Osteocyte (in vitro differentiated cells): ENCODE data around the gene UGT1A10. TPM values are rescaled to one million over a fixed set of nuclear protein-coding genes. Genes with fewer than 3 reads are reported as not detected.
"Not testable (repeated sequence)": the region's sequence is repeated elsewhere in the genome, so short reads cannot be mapped to it uniquely, and the experiment has no call there.

Experiments
- DNase-seq: peaks from one replicate; pipeline ENCODE4 v3.0.0; 2021; ENCODE audit warnings: mixed read lengths; ENCODE audit not compliant: unreplicated experiment; ENCODE audit errors: extremely low spot score
- H3K27ac Mint-ChIP-seq: one replicate; pipeline ENCODE4 v1.8.0; 2021; ENCODE audit warnings: mild to moderate bottlenecking, mixed read lengths; ENCODE audit not compliant: unreplicated experiment
- H3K27me3 Mint-ChIP-seq: one replicate; pipeline ENCODE4 v1.8.0; 2021; ENCODE audit warnings: mixed read lengths; ENCODE audit not compliant: unreplicated experiment
- H3K36me3 Mint-ChIP-seq: one replicate; pipeline ENCODE4 v1.8.0; 2021; ENCODE audit warnings: mixed read lengths; ENCODE audit not compliant: unreplicated experiment
- H3K4me1 Mint-ChIP-seq: one replicate; pipeline ENCODE4 v1.8.0; 2021; ENCODE audit warnings: mixed read lengths; ENCODE audit not compliant: unreplicated experiment
- H3K4me3 Mint-ChIP-seq: one replicate; pipeline ENCODE4 v1.8.0; 2021; ENCODE audit warnings: mild to moderate bottlenecking, moderate library complexity, mixed read lengths; ENCODE audit not compliant: unreplicated experiment
- H3K9me3 Mint-ChIP-seq: one replicate; pipeline ENCODE4 v1.8.0; 2021; ENCODE audit warnings: mixed read lengths; ENCODE audit not compliant: unreplicated experiment
- CTCF ChIP-seq: fragments of 200-600 bp; sonication (generic); IDR thresholded peaks from 2 replicates; pipeline ENCODE4 v1.5.0; 2021; ENCODE audit warnings: antibody characterized with exemption, mild to moderate bottlenecking, moderate library complexity
- total RNA-seq: library from RNA; stranded (reverse); gene quantifications from 2 replicates; pipeline ENCODE4 v1.2.1, GENCODE V29; 2021

The UGT1A10 gene
- total RNA-seq, 1 donor from 2014 or later = not detected

DNA sequence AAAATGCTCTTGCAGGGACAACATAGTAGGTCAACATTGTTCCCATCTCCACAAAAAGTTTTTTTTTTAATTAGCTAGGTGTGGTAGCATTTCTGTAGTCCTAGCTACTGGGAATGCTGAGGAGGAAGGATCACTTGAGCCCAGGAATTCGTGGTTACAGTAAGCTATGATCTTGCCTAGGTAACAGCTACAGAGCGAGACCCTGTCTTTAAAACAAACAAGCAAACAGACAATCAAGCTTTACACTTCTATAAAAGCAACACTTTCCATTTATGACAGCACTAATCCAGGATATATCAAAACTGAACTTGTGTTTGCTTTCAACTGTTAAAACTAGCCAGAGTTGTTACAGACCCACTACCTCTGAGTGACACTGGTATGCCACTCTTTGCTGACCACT lies 104.6 kb downstream of the UGT1A10 start:
- H3K4me1 Mint-ChIP-seq = no peaks in the 10 kb centered on the region
- no peak overlapping the region for H3K27ac Mint-ChIP-seq
- no peaks in the 10 kb centered on the region for H3K9me3 Mint-ChIP-seq
- no peak for DNase-seq
- TF ChIP-seq CTCF = no peak
- no peaks in the 10 kb centered on the region for H3K36me3 Mint-ChIP-seq
- H3K4me3 Mint-ChIP-seq = no peak overlapping the region
- H3K27me3 Mint-ChIP-seq = peaks cover 58% of the 10 kb centered on the region

DNA sequence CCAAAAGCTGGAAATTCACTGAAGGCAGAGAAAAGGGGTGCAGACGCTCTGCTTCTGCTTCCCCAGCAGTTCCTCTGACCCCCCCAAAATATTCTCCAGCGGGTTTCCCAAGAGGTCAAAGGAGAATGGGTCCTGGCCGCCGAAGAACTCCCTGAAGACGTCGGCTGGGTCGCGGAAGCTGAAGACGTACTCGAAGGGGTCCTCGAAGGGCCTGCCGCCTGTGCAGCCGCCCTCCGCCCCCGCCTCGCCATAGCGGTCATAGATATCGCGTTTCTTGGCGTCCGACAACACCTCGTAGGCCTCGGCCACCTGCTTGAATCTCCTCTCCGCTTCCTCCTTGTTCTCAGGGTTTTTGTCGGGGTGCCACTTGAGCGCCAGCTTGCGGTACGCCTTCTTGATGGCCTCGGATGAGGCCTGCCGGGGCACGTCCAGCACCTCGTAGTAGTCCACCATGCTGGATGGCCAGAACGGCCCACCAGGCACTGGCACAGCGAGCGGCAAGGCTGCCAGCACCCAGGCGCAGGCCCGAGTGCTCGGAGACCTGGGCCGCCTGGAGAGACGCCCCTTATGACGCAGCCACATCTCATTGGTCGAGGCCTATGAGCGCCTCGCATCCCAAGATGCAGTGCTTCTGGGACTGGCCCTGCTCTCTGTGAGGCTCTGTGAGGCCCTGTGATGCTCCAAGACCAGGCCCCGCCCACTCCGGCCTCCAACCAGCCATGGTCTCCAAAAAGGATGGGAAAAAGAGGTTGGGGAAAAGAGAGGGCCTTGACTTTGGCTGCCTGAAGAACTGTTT lies 107.4 kb downstream of the UGT1A10 start:
- H3K36me3 Mint-ChIP-seq = no peaks in the 10 kb centered on the region
- H3K4me1 Mint-ChIP-seq = no peaks in the 10 kb centered on the region
- DNase-seq = no peak
- H3K4me3 Mint-ChIP-seq = no peak overlapping the region
- no peaks in the 10 kb centered on the region for H3K9me3 Mint-ChIP-seq
- peaks cover 56% of the 10 kb centered on the region for H3K27me3 Mint-ChIP-seq
- TF ChIP-seq CTCF = no peak
- no peak overlapping the region for H3K27ac Mint-ChIP-seq

DNA sequence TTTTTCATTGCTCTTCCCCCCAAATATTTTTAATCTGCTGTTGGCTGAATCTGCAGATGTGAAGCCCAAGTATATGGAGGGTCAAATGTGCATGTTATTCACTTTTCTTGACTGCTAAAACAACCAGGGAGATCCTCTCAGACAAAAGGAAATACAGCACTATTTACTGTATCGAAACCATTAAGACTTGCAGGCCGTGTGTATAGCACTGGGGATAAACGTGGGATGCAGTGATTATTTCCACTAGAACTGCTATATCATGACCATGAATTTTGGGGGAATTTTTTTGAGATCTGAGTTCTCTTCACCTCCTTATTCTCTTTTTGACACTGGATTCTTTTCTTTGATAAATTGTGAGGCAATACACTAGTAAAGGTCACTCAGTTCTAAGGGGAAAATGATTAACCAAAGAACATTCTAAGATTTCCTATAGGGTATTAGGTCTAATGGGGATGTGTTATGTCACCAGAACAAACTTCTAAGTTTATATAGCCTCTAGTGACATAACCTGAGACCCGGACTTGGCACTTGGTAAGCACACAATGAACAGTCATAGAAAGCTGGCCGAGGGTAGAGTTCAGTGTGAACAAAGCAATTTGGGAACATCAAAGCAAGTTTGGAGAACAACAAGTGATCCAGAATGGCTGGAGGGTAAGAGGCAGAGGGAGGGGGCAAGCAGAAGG lies 109.0 kb downstream of the UGT1A10 start:
- no peaks in the 10 kb centered on the region for H3K36me3 Mint-ChIP-seq
- no peak overlapping the region for H3K4me3 Mint-ChIP-seq
- H3K27me3 Mint-ChIP-seq = peaks cover 61% of the 10 kb centered on the region
- no peak for DNase-seq
- no peaks in the 10 kb centered on the region for H3K4me1 Mint-ChIP-seq
- no peak for TF ChIP-seq CTCF
- peaks cover 5% of the 10 kb centered on the region for H3K9me3 Mint-ChIP-seq
- H3K27ac Mint-ChIP-seq = no peak overlapping the region

- not testable (repeated sequence) for H3K27ac Mint-ChIP-seq, H3K4me3 Mint-ChIP-seq, H3K9me3 Mint-ChIP-seq, DNase-seq, H3K36me3 Mint-ChIP-seq, H3K4me1 Mint-ChIP-seq
- peaks cover 57% of the 10 kb centered on the region for H3K27me3 Mint-ChIP-seq
Observed at GRCh38 chr2:233745838-233746237, 109.6 kb downstream of the UGT1A10 start.

DNA sequence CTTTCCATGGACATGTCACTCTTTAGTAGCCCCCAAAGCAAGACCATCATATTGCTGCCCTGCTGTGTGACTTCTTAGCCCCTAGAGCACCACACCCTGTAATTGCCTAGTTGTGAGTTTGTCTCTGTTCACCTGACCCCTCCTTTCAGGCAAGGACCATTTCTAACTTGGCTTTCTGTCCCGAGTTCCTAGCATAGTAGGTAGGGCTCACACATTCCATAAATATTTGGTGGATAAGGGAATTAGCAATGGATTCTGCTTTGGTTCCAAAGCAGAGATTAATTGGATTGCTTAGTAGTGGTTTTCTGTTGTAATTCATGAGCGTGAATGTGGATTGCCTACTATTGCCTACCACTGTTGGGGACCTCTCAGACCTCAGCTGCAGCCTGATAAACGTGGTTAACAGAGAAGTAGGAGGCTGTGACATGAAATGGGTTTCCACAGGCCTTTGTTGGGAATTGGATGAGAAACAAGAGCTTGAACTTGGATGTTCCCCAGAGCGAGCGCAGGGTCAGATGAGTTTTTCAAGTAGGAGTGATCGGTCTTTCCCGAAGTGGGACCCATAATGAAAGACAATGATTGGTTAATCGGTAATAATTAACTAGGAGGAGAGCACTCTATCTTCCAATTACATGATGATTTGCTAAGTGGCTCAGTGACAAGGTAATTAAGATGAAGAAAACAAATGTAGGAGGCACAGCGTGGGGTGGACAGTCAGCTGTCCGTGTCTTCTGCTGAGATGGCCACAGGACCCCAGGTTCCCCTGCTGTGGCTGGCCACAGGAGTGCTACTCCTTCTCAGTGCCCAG lies 110.4 kb downstream of the UGT1A10 start:
- H3K4me1 Mint-ChIP-seq = peaks cover 1% of the 10 kb centered on the region
- no peak for TF ChIP-seq CTCF
- no peaks in the 10 kb centered on the region for H3K36me3 Mint-ChIP-seq
- H3K4me3 Mint-ChIP-seq = no peak overlapping the region
- peaks cover 56% of the 10 kb centered on the region for H3K27me3 Mint-ChIP-seq
- H3K9me3 Mint-ChIP-seq = peaks cover 6% of the 10 kb centered on the region
- DNase-seq = no peak
- H3K27ac Mint-ChIP-seq = no peak overlapping the region
